ENCODE results near the gene AIP. TPM values are rescaled to one million over a fixed set of nuclear protein-coding genes. Genes with fewer than 3 reads are reported as not detected.
A peak's percentile ranks its signal among the peaks of the same experiment; 100 is the strongest.

Gene AIP
- 10 to 100 TPM; 38.7 to 52.5 (median 47.7) TPM for total RNA-seq

GRCh38 chr11:67482827-67483798 is at the start of gene AIP:
AIP (plus strand) TSS chr11:67483026; CDS start chr11:67483159, 133 bp downstream.
- TF ChIP-seq POLR2A (IDR thresholded peaks at IDR 0.05), result peak in 1 of 2 donors; percentile 6
- TF ChIP-seq, protein P1, sequence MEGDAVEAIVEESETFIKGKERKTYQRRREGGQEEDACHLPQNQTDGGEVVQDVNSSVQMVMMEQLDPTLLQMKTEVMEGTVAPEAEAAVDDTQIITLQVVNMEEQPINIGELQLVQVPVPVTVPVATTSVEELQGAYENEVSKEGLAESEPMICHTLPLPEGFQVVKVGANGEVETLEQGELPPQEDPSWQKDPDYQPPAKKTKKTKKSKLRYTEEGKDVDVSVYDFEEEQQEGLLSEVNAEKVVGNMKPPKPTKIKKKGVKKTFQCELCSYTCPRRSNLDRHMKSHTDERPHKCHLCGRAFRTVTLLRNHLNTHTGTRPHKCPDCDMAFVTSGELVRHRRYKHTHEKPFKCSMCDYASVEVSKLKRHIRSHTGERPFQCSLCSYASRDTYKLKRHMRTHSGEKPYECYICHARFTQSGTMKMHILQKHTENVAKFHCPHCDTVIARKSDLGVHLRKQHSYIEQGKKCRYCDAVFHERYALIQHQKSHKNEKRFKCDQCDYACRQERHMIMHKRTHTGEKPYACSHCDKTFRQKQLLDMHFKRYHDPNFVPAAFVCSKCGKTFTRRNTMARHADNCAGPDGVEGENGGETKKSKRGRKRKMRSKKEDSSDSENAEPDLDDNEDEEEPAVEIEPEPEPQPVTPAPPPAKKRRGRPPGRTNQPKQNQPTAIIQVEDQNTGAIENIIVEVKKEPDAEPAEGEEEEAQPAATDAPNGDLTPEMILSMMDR (IDR thresholded peaks at IDR 0.05), result no peak
- peak; percentile 98 to 99 for DNase-seq (ENCODE audit: low spot score in 2 of 2)
- intact Hi-C loops (cut with DNase I; ENCODE audit: low total_unique reads), result no loop called here
- peak within 1 kb of the TSS; percentile 26 for H3K4me3 ChIP-seq (ENCODE audit: low read depth, poor library complexity, severe bottlenecking)
- WGBS, 2 donors, result 10 to 12% methylated on average over 46 to 59 of the region's 60 CpGs

DNA sequence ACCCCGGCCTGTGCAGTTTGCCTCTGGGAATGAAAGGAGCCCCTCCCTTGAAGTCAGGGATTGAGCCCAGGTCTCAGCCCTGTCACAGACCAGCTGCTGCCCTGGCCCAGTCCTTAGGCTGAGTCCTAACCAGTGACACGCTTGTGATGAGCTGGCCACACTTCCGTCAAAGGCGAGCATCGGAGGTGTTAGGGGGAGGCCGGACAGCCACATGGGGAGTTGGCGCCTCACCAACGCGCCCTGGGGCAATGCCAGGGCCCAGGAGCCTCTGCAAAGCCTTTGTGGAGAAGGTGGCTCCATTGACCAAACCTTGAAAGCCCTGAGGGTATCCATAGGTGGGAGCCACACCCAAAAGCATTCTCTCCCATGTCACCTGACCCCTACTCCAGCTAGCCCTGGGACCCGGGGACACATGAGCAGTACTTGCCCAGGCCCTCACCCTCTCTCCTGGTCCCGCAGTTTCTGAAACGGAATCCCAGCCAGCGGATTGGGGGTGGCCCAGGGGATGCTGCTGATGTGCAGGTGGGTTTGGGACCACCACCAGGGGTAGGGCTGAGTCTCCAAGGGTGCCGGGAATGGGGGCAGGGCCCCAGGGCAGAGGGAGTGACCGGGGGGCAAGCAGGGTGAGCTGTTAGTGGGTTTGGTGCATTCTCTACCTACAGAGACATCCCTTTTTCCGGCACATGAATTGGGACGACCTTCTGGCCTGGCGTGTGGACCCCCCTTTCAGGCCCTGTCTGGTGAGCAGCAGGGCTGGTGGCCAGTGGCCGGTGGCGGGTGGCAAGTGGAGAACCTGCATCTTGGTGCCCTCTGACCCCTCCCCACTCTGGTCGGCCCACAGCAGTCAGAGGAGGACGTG is 49.1 kb upstream of the AIP start:
- no peak for DNase-seq (ENCODE audit: low spot score in 2 of 2)
- WGBS, 2 donors, result 79 to 90% methylated on average over 22 of the region's 22 CpGs
- no peak for TF ChIP-seq POLR2A (IDR thresholded peaks at IDR 0.05)
- TF ChIP-seq, protein P1 (IDR thresholded peaks at IDR 0.05), result no peak
- intact Hi-C loops (cut with DNase I; ENCODE audit: low total_unique reads), result no loop called here
- no peak overlapping the region for H3K4me3 ChIP-seq (ENCODE audit: low read depth, poor library complexity, severe bottlenecking)

DNA sequence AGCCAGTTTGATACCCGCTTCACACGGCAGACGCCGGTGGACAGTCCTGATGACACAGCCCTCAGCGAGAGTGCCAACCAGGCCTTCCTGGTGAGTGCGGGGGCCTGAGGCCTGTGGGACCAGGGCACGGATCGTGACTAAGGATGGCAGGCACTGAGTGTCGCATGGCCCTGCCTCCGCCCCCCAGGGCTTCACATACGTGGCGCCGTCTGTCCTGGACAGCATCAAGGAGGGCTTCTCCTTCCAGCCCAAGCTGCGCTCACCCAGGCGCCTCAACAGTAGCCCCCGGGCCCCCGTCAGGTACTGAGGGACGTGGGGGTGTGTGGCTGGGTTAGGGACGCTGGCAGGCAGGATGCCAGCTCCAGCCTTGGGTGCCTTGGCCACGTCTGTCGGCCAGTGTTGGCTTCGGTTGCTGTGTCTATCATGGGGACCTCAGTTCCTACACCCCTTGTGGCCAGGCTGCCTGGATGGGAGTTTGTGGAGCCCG is 48.4 kb upstream of the AIP start:
- intact Hi-C loops (cut with DNase I; ENCODE audit: low total_unique reads), result no loop called here
- WGBS, 2 donors, result 70 to 90% methylated on average over 18 to 23 of the region's 23 CpGs
- TF ChIP-seq POLR2A (IDR thresholded peaks at IDR 0.05), result no peak
- TF ChIP-seq, protein P1 (IDR thresholded peaks at IDR 0.05), result no peak
- no peak overlapping the region for H3K4me3 ChIP-seq (ENCODE audit: low read depth, poor library complexity, severe bottlenecking)
- DNase-seq (ENCODE audit: low spot score in 2 of 2), result no peak

GRCh38 chr11:67435031-67435726 is 47.6 kb upstream of the AIP start:
- intact Hi-C loops (cut with DNase I; ENCODE audit: low total_unique reads), result no loop called here
- H3K4me3 ChIP-seq (ENCODE audit: low read depth, poor library complexity, severe bottlenecking), result no peak overlapping the region
- WGBS, 2 donors, result 70 to 82% methylated on average over 26 of the region's 26 CpGs
- TF ChIP-seq, protein P1 (IDR thresholded peaks at IDR 0.05), result no peak
- TF ChIP-seq POLR2A (IDR thresholded peaks at IDR 0.05), result no peak
- no peak for DNase-seq (ENCODE audit: low spot score in 2 of 2)

DNA sequence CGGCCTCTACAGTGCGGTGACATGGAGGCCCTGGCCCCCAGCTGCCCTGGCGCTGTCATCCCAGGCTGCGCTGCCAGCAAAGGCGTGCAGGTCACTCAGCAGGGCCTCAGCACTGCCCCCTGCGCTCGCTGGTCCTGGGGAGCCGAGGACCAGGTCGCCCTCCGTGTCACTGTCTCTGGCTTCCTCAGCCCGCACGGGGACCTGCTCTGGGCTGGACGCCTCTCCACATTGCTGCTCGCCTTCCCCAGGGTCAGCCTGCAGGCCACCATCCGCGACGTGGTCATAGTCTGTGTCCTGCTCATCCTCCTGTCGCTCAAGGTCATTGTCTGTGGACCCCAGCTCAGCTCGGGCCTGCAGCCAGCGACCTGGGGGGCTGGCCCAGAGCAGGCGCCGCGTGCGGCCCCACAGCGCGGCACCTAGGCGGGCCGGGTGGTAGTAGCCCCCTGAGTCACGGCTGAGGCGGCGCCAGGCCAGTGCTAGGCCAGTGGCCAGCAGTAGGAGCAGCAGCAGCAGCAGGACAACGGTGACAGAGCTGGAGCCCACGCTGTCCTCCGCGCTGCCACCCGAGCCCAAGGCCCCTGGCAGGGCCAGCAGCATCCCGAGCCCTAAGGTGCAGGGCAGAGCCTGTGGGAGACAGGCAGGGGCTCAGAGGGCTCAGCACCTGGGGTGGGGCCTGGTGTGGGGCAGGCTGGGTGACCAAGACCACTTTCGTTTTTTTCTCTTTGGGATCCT is 46.9 kb upstream of the AIP start:
- no peak for DNase-seq (ENCODE audit: low spot score in 2 of 2)
- TF ChIP-seq, protein P1 (IDR thresholded peaks at IDR 0.05), result no peak
- TF ChIP-seq POLR2A (IDR thresholded peaks at IDR 0.05), result no peak
- no peak overlapping the region for H3K4me3 ChIP-seq (ENCODE audit: low read depth, poor library complexity, severe bottlenecking)
- WGBS, 2 donors, result 88 to 93% methylated on average over 21 to 38 of the region's 38 CpGs
- intact Hi-C loops (cut with DNase I; ENCODE audit: low total_unique reads), result no loop called here
